Measurements from ENCODE around the gene CELA2A.
"Not testable (repeated sequence)": the region's sequence is repeated elsewhere in the genome, so short reads cannot be mapped to it uniquely, and the experiment has no call there.

Gene CELA2A

GRCh38 chr1:15445390-15446122 is 11.0 kb upstream of the CELA2A start:
- no peak for DNase-seq

- no peak for DNase-seq
These were observed 10.3 kb upstream of the CELA2A start for GRCh38 chr1:15446212-15446611.

- no peak for DNase-seq
These were observed 7.6 kb upstream of the CELA2A start for GRCh38 chr1:15448877-15449462.

GRCh38 chr1:15449567-15449966 is 7.0 kb upstream of the CELA2A start:
- no peak for DNase-seq

GRCh38 chr1:15451014-15451722 is 5.4 kb upstream of the CELA2A start:
- no peak for DNase-seq

- no peak for DNase-seq
These were observed 4.3 kb upstream of the CELA2A start for GRCh38 chr1:15452216-15452615.

GRCh38 chr1:15452866-15453571 is 3.5 kb upstream of the CELA2A start:
- no peak for DNase-seq

- DNase-seq = no peak
These were observed 2.8 kb upstream of the CELA2A start for GRCh38 chr1:15453734-15454133.

GRCh38 chr1:15454256-15454655 is 2.3 kb upstream of the CELA2A start:
- no peak for DNase-seq

- no peak for DNase-seq
These were observed 1.0 kb upstream of the CELA2A start for GRCh38 chr1:15455522-15455921.

GRCh38 chr1:15457585-15457984 is 1.1 kb downstream of the CELA2A start:
- DNase-seq = no peak

GRCh38 chr1:15458388-15458787 is 1.9 kb downstream of the CELA2A start:
- DNase-seq = not testable (repeated sequence)

GRCh38 chr1:15459771-15460707 is 3.5 kb downstream of the CELA2A start:
- DNase-seq = no peak

- no peak for DNase-seq
These were observed 4.2 kb downstream of the CELA2A start for GRCh38 chr1:15460708-15461095.

- DNase-seq = not testable (repeated sequence)
These were observed 6.7 kb downstream of the CELA2A start for GRCh38 chr1:15463064-15463800.

- DNase-seq = not testable (repeated sequence)
These were observed 7.4 kb downstream of the CELA2A start for GRCh38 chr1:15463926-15464322.

- no peak for DNase-seq
These were observed 9.1 kb downstream of the CELA2A start for GRCh38 chr1:15465674-15466073.

GRCh38 chr1:15466955-15467625 is 10.6 kb downstream of the CELA2A start:
- DNase-seq = not testable (repeated sequence)

GRCh38 chr1:15468145-15468544 is 11.6 kb downstream of the CELA2A start:
- no peak for DNase-seq

- no peak for DNase-seq
These were observed 12.8 kb downstream of the CELA2A start for GRCh38 chr1:15469361-15469760.
